HG03139 (cell line): ENCODE data around the gene ASPSCR1.
"Not testable (repeated sequence)": the region's sequence is repeated elsewhere in the genome, so short reads cannot be mapped to it uniquely, and the experiment has no call there.

Experiments used
- ATAC-seq: cut with Tn5 transposase; IDR thresholded peaks from one replicate; pipeline ENCODE4 v1.9.1; 2021; ENCODE audit not compliant: unreplicated experiment

The ASPSCR1 gene

GRCh38 chr17:82035956-82036633 is 58.7 kb downstream of the ASPSCR1 start:
- no peak for ATAC-seq

- ATAC-seq, result no peak
These were observed 59.2 kb downstream of the ASPSCR1 start for GRCh38 chr17:82036634-82037091.

GRCh38 chr17:82037092-82037888 is 59.9 kb downstream of the ASPSCR1 start, which contains the start of gene DCXR:
Gene DCXR (minus strand): TSS chr17:82037697. CDS start chr17:82037682, 15 bp downstream.
- peak; percentile 80 for ATAC-seq

- ATAC-seq, result no peak
These were observed 60.4 kb downstream of the ASPSCR1 start for GRCh38 chr17:82037889-82038195.

- ATAC-seq, result not testable (repeated sequence)
These were observed 61.5 kb downstream of the ASPSCR1 start for GRCh38 chr17:82038796-82039409.

- no peak for ATAC-seq
These were observed 62.4 kb downstream of the ASPSCR1 start for GRCh38 chr17:82039695-82040299.

- ATAC-seq, result no peak
These were observed 63.9 kb downstream of the ASPSCR1 start for GRCh38 chr17:82041144-82041814.

- no peak for ATAC-seq
These were observed 65.2 kb downstream of the ASPSCR1 start for GRCh38 chr17:82042649-82043048.

GRCh38 chr17:82043507-82043906 is 66.1 kb downstream of the ASPSCR1 start:
- ATAC-seq, result no peak

- ATAC-seq, result no peak
These were observed 68.6 kb downstream of the ASPSCR1 start for GRCh38 chr17:82045936-82046484.

GRCh38 chr17:82046903-82047302 is 69.5 kb downstream of the ASPSCR1 start:
- no peak for ATAC-seq

GRCh38 chr17:82047379-82047778 is 70.0 kb downstream of the ASPSCR1 start:
- no peak for ATAC-seq

GRCh38 chr17:82047914-82048570 is 70.6 kb downstream of the ASPSCR1 start:
- no peak for ATAC-seq

GRCh38 chr17:82048571-82048971 is 71.1 kb downstream of the ASPSCR1 start:
- ATAC-seq, result no peak

GRCh38 chr17:82049106-82049505 is 71.7 kb downstream of the ASPSCR1 start:
- no peak for ATAC-seq

GRCh38 chr17:82049521-82049971 is 72.1 kb downstream of the ASPSCR1 start:
- ATAC-seq, result no peak

- no peak for ATAC-seq
These were observed 72.8 kb downstream of the ASPSCR1 start for GRCh38 chr17:82050152-82050760.

GRCh38 chr17:82050761-82051641 is 73.6 kb downstream of the ASPSCR1 start:
- ATAC-seq, result no peak
